Activated CD8-positive, alpha-beta T cell treated with anti-CD3 and anti-CD28 coated beads, Interleukin-2, amount 10 ng/mL, durations not matched to agents 7 days and 5 days (primary cell): ENCODE data around the gene GPRIN3. TPM values are rescaled to one million over a fixed set of nuclear protein-coding genes. Genes with fewer than 3 reads are reported as not detected.

ENCODE experiments used
- ATAC-seq: fragments of 150-1000 bp; cut with Tn5 transposase; one replicate; pipeline ENCODE4 v1.10.0; 2021; ENCODE audit warnings: moderate library complexity
- CTCF ChIA-PET: fragments of 350-600 bp; sonication (Branson Sonifier 250); formaldehyde crosslinking; loops from one replicate; lab custom pipeline; 2021; ENCODE audit warnings: antibody characterized with exemption; lab: Charles Lee
- POLR2A ChIA-PET: fragments of 350-600 bp; sonication (Branson Sonifier 250); formaldehyde crosslinking; loops from one replicate; lab custom pipeline; 2021; ENCODE audit warnings: antibody characterized with exemption; lab: Charles Lee
- DNase-seq: peaks from one replicate; pipeline ENCODE4 v3.0.0-alpha.2; 2020
- H3K27ac Mint-ChIP-seq: one replicate; pipeline ENCODE4 v1.8.0; 2021; ENCODE audit warnings: mild to moderate bottlenecking, mixed read lengths
- H3K27me3 Mint-ChIP-seq: one replicate; pipeline ENCODE4 v1.8.0; 2021; ENCODE audit warnings: low read depth, mixed read lengths
- H3K36me3 Mint-ChIP-seq: one replicate; pipeline ENCODE4 v1.8.0; 2021; ENCODE audit warnings: low read depth, mixed read lengths
- H3K4me1 Mint-ChIP-seq: one replicate; pipeline ENCODE4 v1.8.0; 2021; ENCODE audit warnings: low read depth, mixed read lengths
- H3K4me3 Mint-ChIP-seq: one replicate; pipeline ENCODE4 v1.8.0; 2021; ENCODE audit warnings: mild to moderate bottlenecking, mixed read lengths
- H3K9me3 Mint-ChIP-seq: one replicate; pipeline ENCODE4 v1.8.0; 2022; ENCODE audit warnings: mixed read lengths; ENCODE audit not compliant: insufficient read depth
- total RNA-seq, 2 experiments: library from RNA; stranded (reverse); gene quantifications; one replicate each; pipeline ENCODE4 v1.2.3, GENCODE V29; 2021

GPRIN3 gene
- total RNA-seq, 2 experiments from 2014 or later: 40.6 to 40.8 TPM

DNA sequence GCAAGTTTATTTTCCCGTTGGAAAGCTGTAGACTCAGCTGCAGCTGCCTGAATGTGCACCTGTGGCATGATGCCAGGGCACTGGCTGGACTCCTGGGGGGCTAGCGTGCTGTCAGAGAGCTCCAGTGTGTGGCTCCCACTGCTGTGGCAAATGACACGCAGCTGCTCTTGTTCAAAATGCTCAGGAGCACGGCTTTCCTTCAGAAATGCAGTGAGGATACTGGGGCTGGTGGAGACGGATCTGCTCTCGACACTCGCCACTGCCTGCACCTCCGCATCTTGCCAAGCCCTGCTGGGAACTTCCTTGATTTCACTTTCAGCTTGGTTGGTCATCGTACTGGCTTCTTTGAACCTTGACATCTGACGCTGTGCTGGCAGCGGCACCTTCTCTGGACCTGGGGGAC is 58.7 kb downstream of the GPRIN3 start:
- Mint-ChIP-seq H3K4me3 (no peak overlapping the region), H3K27ac (no peak overlapping the region), H3K36me3 (peaks cover 61% of the 10 kb centered on the region), H3K4me1 (peaks cover 29% of the 10 kb centered on the region), H3K9me3 (no peaks in the 10 kb centered on the region), H3K27me3 (no peaks in the 10 kb centered on the region)
- CTCF ChIA-PET: interaction anchor here (1.8 to 2.2 kb wide), 2 partner anchors 23 to 186 kb away, joined by 5 to 6 read pairs; no protein-coding TSS in a partner anchor
- ATAC-seq (no peak), DNase-seq (no peak)
- POLR2A ChIA-PET: no interaction called here

DNA sequence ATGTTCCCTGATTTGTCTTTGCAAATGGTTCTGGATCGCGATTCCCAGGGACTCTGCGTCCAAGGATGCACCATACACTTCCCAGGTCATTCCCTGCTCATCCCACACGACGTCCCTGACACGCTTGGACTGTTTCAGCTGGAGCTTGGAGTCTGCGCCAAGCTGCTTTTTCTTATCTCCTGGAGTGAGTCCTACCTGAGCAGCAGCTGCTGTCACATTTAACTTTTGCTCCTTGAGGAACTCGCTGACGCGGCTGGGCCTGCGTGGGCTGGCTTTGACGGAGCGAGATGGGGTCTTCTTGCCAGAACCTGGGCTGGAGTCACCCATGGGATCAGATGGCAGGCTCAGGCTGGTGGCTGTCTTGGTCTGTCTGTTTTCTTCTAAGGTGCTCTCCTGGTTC is 59.6 kb downstream of the GPRIN3 start:
- Mint-ChIP-seq H3K36me3 (peaks cover 66% of the 10 kb centered on the region), H3K9me3 (no peaks in the 10 kb centered on the region), H3K27ac (no peak overlapping the region), H3K4me3 (no peak overlapping the region), H3K27me3 (no peaks in the 10 kb centered on the region), H3K4me1 (peaks cover 34% of the 10 kb centered on the region)
- ChIA-PET CTCF (interaction anchor here (0.9 to 2.2 kb wide), 3 partner anchors 17 to 187 kb away, joined by 3 to 6 read pairs (median 5); no protein-coding TSS in a partner anchor), POLR2A (interaction anchor here (0.5 kb wide), 1 partner anchor 46 kb away, joined by 3 read pairs; no protein-coding TSS in a partner anchor)
- ATAC-seq (no peak), DNase-seq (no peak)

DNA sequence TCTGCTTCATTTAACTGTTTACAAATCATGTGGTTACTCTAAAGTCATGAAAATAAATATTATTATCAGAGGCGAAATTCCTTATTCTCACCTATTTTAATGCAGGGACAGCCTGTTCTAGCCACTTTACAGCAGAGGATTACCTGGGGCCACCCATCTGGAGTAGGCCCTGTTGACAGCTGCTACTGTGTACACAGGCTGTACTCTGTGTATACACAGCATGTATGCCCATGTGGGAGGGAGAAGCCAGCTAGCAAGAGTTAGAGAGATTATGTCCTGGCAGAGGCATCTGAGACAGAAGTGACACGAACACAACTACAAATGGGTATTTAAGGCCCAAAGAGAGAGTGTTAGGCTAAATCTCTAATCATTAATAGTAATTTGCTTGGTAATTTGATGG is 62.1 kb downstream of the GPRIN3 start:
- DNase-seq: no peak
- CTCF ChIA-PET: interaction anchor here (1.4 to 2.9 kb wide), 3 partner anchors 10 to 19 kb away, joined by 6 to 9 read pairs (median 7); no protein-coding TSS in a partner anchor
- Mint-ChIP-seq H3K9me3 (no peaks in the 10 kb centered on the region), H3K36me3 (peaks cover 73% of the 10 kb centered on the region), H3K27ac (no peak overlapping the region), H3K4me3 (no peak overlapping the region), H3K4me1 (peaks cover 38% of the 10 kb centered on the region), H3K27me3 (no peaks in the 10 kb centered on the region)
- no peak for ATAC-seq
- POLR2A ChIA-PET: no interaction called here

DNA sequence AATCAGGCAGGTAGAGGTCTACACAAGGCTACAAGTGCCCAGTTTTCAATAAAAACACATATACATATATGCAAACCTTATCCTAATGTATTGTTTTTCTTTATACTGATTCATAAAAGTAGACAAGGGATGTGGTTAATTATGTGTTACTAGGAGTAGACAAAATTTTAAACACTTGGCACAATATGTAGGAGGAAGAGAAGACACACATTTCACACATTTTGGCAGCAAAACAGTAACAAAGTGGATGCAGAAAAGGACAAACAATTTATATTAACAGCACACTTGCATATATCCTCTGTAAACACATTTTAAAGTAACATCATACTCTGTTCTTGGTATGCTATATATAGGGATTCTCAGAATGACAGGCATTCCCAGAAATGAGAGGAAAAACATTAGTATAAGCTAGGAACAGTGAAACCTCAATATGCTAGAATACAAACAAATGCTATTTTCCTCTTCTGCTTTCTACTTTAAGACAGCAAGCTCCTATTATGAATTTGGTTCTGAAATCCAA is 63.8 kb downstream of the GPRIN3 start:
- no peaks in the 10 kb centered on the region for H3K27me3 Mint-ChIP-seq
- peaks cover 38% of the 10 kb centered on the region for H3K4me1 Mint-ChIP-seq
- H3K9me3 Mint-ChIP-seq: no peaks in the 10 kb centered on the region
- ATAC-seq: peak; percentile 62
- peak overlapping the region; percentile 73 for H3K27ac Mint-ChIP-seq
- peak overlapping the region; percentile 5 for H3K4me3 Mint-ChIP-seq
- ChIA-PET CTCF (interaction anchor here (0.9 to 2.9 kb wide), 4 partner anchors 12 to 18 kb away, joined by 4 to 9 read pairs (median 6); no protein-coding TSS in a partner anchor), POLR2A (interaction anchor here (1.1 kb wide), 1 partner anchor 10 kb away, joined by 3 read pairs; no protein-coding TSS in a partner anchor)
- DNase-seq: no peak
- peaks cover 64% of the 10 kb centered on the region for H3K36me3 Mint-ChIP-seq

DNA sequence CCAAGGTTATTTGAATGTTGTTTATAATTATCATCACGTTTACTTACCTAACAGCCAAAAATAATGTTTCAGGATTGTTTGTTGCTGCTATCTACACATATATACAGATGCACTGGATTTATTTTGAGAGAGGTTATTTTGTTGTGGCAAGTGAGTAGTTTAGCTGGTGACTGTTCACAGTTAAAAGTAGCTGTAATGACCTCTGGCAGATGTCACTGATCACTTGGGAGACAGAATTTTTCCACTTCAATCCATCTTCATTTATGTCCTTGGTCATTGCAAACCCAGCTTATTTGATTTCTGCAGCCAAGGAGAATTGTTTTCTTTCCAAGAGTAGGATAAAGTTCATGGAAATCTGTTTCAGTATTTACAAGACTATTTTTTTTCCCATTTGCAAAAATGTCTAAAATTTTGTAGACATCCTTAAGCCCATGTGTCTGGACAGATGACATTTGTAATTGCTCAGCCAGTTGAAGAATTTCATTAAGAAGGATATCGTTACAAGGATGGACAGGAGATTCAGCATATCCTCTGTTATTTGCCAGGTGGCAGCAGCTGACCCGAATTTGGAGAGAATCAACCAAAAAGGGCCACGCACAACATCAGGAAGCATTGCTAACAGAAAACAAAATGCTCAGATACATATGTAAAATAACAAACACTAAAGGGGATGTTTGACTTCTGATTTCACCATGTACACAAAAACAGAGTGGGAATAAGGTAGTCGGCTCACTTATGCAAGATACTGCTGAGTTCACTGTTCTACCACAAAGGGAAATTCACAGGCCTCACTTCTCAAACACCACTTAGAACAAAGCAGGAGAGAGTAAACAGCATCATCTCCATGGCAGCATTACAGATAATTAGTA is 64.5 kb downstream of the GPRIN3 start:
- DNase-seq (no peak), ATAC-seq (peak; percentile 92)
- H3K9me3 Mint-ChIP-seq: no peaks in the 10 kb centered on the region
- no peak overlapping the region for H3K4me3 Mint-ChIP-seq
- H3K27ac Mint-ChIP-seq: peak overlapping the region; percentile 73
- ChIA-PET CTCF (interaction anchor here (1.1 to 2.1 kb wide), 4 partner anchors 9 to 17 kb away, joined by 4 to 7 read pairs (median 4); no protein-coding TSS in a partner anchor), POLR2A (interaction anchor here (0.6 to 1.1 kb wide), 2 partner anchors 9 to 52 kb away, joined by 3 read pairs; no protein-coding TSS in a partner anchor)
- peaks cover 58% of the 10 kb centered on the region for H3K36me3 Mint-ChIP-seq
- peaks cover 38% of the 10 kb centered on the region for H3K4me1 Mint-ChIP-seq
- H3K27me3 Mint-ChIP-seq: no peaks in the 10 kb centered on the region

DNA sequence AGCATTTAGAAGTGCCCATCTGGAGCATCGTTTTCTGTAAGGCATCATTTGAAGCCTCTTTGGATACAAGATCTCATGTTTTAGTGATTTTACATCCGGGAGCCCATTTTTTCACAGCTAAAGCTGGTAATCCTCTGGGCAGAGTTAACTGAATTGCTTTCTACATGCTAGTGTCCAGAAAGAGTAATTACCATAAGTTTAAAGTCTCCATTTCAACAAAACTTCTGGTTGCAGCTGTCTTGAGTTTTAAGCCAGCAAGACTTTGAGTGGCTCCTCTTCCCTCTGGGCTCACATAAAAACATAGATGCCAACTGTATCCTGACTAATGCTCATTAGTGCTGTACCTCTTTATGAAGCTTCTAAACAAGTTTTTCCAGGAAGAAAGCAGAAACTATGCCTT is 65.4 kb downstream of the GPRIN3 start:
- H3K36me3 Mint-ChIP-seq: peaks cover 54% of the 10 kb centered on the region
- ChIA-PET CTCF (interaction anchor here (1.0 to 2.1 kb wide), 6 partner anchors 8 to 193 kb away, joined by 3 to 7 read pairs (median 4); no protein-coding TSS in a partner anchor), POLR2A (interaction anchor here (0.6 kb wide), 1 partner anchor 52 kb away, joined by 3 read pairs; no protein-coding TSS in a partner anchor)
- H3K9me3 Mint-ChIP-seq: no peaks in the 10 kb centered on the region
- H3K27me3 Mint-ChIP-seq: no peaks in the 10 kb centered on the region
- no peak for DNase-seq
- H3K27ac Mint-ChIP-seq: no peak overlapping the region
- H3K4me1 Mint-ChIP-seq: peaks cover 36% of the 10 kb centered on the region
- no peak for ATAC-seq
- no peak overlapping the region for H3K4me3 Mint-ChIP-seq

DNA sequence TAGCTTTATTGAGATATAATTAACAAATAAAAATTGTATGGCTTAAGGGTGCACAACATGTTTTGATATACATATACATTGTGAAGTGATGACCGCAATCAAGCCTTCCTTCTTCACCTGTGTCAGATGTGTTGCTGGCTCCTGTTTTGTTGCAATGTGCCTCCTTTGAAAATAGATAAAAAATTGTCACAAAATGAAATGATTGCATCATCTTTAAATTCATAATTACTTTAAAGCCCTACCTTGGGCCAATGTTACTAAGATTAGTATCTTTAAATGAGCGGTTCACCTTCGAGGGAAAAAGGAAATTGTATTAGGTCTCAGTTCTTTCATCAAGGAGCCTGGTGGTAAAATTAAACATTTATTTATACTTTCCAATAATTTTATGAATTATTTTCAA is 77.3 kb downstream of the GPRIN3 start:
- POLR2A ChIA-PET: no interaction called here
- DNase-seq: no peak
- no peak overlapping the region for H3K27ac Mint-ChIP-seq
- no peaks in the 10 kb centered on the region for H3K27me3 Mint-ChIP-seq
- H3K4me1 Mint-ChIP-seq: peaks cover 8% of the 10 kb centered on the region
- H3K36me3 Mint-ChIP-seq: peaks cover 7% of the 10 kb centered on the region
- H3K9me3 Mint-ChIP-seq: peaks cover 11% of the 10 kb centered on the region
- H3K4me3 Mint-ChIP-seq: no peak overlapping the region
- CTCF ChIA-PET: no interaction called here
- no peak for ATAC-seq

DNA sequence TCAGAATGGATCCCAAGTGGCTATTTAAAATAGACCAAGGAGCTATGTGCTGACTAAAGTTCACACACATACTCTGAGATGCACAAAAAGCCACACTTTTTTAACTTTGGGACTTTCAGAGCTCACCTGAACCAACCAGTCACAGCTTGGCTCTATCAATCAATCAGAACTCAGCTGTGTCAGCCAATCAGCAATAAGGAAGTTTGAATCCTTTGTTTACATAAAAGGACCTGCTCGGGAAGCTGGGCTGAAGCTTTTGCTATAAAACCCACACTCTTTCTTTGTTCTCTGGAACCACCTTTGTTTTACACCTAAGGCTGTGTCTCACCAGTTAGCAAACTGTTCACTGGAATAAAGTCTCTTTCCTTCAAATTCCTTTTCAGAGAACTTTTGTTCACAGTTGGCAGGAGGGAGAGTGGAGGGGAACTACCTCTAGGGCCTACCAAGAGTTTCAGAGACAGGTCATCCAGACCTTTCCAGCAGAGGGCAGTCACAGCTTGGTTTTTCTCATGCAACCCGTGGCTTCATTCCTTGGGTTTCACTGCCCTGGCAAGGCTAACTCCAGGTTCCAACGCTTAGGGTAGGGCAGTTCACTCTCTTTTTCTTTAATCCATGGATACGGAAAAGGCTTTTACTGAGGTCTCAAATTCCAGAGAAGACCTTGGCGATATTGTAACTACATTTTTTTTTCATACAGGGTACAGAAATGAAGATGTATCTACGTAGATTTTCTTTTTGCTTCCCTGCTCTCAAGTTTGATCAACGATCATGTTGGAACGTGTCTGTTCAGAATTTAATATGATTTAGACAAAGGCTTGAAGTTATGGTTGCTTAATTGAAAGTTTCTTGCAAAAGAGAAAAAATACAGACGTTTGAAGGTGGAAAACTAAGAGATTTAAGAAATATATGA is 80.7 kb downstream of the GPRIN3 start:
- peaks cover 15% of the 10 kb centered on the region for H3K4me1 Mint-ChIP-seq
- ChIA-PET POLR2A (interaction anchor here (1.0 kb wide), 1 partner anchor 208 kb away, joined by 3 read pairs; no protein-coding TSS in a partner anchor), CTCF (interaction anchor here (0.6 to 5.2 kb wide), 71 partner anchors 9 to 1067 kb away, joined by 3 to 80 read pairs (median 5); partner anchors contain the start of genes GPRIN3 and MMRN1)
- H3K27me3 Mint-ChIP-seq: no peaks in the 10 kb centered on the region
- peaks cover 3% of the 10 kb centered on the region for H3K36me3 Mint-ChIP-seq
- DNase-seq (peak; percentile 87), ATAC-seq (peak; percentile 95)
- H3K9me3 Mint-ChIP-seq: peaks cover 3% of the 10 kb centered on the region
- peak overlapping the region; percentile 24 for H3K27ac Mint-ChIP-seq
- no peak overlapping the region for H3K4me3 Mint-ChIP-seq

DNA sequence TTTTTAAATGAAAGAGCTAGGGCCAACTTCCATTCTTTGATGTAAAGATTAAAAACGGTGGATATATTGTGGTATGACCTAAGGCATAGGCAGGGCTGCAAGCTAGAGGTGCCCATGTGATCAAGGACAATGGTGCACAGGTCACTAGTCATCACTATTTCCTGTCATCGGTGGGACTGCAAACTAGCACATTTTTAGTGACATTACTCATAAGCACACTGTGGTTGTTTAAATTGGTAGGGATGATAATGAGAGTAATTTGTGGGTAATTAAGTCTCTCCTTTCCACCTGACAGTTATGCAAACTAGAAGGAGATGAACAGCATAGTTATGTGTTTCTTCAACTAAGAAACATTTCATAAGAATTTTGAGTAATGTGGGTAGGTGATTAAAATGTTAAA is 85.4 kb downstream of the GPRIN3 start:
- ChIA-PET POLR2A (no interaction called here), CTCF (interaction anchor here (1.1 kb wide), 1 partner anchor 213 kb away, joined by 3 read pairs; no protein-coding TSS in a partner anchor)
- no peak for DNase-seq
- Mint-ChIP-seq H3K4me3 (no peak overlapping the region), H3K27ac (no peak overlapping the region), H3K9me3 (no peaks in the 10 kb centered on the region), H3K27me3 (no peaks in the 10 kb centered on the region), H3K36me3 (no peaks in the 10 kb centered on the region), H3K4me1 (peaks cover 15% of the 10 kb centered on the region)
- ATAC-seq: no peak

DNA sequence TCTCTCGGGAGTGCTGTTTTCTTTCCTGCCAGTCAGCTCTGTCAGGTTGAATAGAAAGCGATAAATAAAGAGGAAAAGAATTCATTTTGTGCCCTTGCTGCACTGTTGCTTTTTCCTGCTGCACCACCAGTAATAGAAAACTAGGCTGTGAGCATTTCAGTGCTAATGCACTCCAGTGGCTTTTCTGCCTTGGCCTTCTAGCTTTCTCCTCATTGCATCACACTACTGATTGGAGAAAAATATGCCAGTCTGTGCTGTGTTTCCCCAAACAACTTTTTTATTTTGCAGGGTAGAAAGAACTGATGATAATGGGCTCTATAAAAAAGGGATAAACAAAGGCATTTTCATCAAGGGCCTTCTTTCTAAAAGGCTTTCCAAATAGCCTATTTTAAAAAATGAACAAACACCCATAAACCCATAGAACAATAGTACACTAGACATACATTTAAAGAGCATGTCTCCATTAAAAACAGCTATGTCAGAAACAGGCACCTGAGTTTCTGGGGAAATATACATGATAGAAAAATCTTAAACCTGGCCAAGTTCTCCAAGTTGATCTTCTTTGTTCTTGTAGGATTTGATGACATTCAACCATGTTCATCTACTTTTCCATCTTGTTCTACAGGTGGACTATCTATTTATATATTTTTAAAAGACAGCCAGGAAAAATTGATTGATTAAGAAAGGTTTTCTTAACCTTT is 86.3 kb downstream of the GPRIN3 start:
- ChIA-PET POLR2A (interaction anchor here (0.5 kb wide), 1 partner anchor 64 kb away, joined by 3 read pairs; no protein-coding TSS in a partner anchor), CTCF (interaction anchor here (1.1 kb wide), 1 partner anchor 214 kb away, joined by 3 read pairs; no protein-coding TSS in a partner anchor)
- no peaks in the 10 kb centered on the region for H3K27me3 Mint-ChIP-seq
- no peak for ATAC-seq
- H3K27ac Mint-ChIP-seq: no peak overlapping the region
- H3K4me1 Mint-ChIP-seq: peaks cover 9% of the 10 kb centered on the region
- no peak overlapping the region for H3K4me3 Mint-ChIP-seq
- no peak for DNase-seq
- no peaks in the 10 kb centered on the region for H3K36me3 Mint-ChIP-seq
- no peaks in the 10 kb centered on the region for H3K9me3 Mint-ChIP-seq
